GM18517 (cell line): Measurements from ENCODE around the gene CDH4.

ENCODE experiments used
- ATAC-seq: cut with Tn5 transposase; IDR thresholded peaks from one replicate; pipeline ENCODE4 v1.9.1; 2021; ENCODE audit warnings: mild to moderate bottlenecking, moderate library complexity; ENCODE audit not compliant: unreplicated experiment

Gene CDH4

GRCh38 chr20:61299618-61300017 is 47.6 kb downstream of the CDH4 start:
- no peak for ATAC-seq

DNA sequence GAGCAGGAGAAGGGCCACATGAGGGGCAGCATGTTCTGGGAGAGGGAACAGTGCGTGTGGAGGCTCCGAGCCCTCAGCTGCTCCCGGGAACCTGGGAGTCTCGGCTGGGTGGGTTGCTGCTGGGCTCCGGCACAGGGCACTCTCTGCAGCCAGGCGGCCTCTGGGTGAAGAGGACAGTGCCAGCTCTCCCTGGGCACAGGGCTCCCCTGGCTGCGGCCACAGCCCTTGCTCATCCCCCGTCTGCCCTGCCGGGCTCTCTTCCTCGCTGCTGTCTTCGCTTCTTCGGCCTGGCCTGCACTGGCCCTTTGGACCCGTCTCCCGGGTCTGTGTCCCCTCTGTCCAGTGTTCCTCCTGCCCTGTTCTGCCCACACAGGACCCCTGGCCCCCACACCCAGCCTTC is 48.2 kb downstream of the CDH4 start:
- ATAC-seq = no peak

GRCh38 chr20:61300709-61301108 is 48.6 kb downstream of the CDH4 start:
- ATAC-seq = no peak

GRCh38 chr20:61301711-61302525 is 49.9 kb downstream of the CDH4 start:
- ATAC-seq = no peak

GRCh38 chr20:61303217-61303616 is 51.2 kb downstream of the CDH4 start:
- ATAC-seq = no peak

DNA sequence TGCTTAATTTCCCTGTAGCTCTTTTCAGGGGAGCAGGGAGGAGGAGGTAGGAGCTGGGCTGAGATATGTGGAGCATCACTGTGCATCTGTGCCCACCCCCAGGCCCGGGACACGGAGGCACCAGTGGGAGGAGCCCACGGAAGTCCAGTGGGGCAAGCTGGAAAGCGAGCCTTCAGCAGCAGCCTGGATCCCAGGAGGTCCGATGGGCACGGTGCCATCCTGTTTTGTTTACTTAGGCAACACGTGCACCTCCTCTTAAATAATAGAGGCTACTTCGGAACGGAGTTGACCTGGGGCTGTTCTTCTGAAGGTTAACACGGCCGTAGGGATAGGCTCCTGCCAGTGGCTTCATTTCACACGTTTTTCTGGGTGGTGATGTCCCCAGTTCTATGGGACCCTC is 51.6 kb downstream of the CDH4 start:
- ATAC-seq = no peak

GRCh38 chr20:61304750-61305149 is 52.7 kb downstream of the CDH4 start:
- ATAC-seq = no peak

DNA sequence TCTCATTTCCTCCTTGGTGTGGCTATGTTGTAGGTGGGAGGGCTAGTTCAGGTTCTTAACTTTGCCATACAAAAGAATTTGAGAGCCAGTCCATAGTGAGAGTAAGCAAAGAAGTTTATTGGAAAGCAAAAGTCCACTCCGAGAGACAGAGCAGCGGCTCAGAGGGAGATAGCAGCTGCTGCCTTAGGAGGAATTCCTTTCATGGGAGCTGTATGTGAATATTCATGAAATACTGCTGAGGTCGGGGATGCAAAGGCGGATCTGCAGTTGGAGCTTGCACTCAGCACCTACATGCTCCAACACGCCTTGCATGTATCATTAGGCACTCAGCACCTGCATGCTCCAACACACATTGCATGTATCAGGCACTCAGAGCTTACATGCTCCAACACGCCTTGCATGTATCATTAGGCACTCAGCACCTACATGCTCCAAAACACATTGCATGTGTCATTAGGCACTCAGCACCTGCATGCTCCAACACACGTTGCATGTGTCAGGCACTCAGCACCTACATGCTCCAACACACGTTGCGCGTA is 54.9 kb downstream of the CDH4 start:
- ATAC-seq = no peak

- no peak for ATAC-seq
Measured at GRCh38 chr20:61307686-61308476, 55.8 kb downstream of the CDH4 start.

DNA sequence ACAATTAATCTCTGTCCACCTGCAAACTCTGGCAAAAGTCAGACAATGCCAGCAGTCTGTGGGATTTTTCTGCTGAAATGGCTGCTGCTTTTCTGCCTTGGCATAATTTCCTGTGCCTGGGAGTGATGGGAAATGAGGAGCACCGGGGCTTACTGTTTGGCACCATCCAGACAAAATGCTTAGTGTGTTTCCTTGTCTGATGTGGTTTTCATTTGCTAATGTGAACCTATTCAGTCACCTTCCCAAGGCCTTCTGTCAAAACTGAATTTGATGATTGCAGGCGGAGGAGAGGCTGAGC is 56.4 kb downstream of the CDH4 start:
- no peak for ATAC-seq

GRCh38 chr20:61310954-61311353 is 58.9 kb downstream of the CDH4 start:
- ATAC-seq = no peak

GRCh38 chr20:61311656-61312387 is 59.8 kb downstream of the CDH4 start:
- ATAC-seq = no peak

DNA sequence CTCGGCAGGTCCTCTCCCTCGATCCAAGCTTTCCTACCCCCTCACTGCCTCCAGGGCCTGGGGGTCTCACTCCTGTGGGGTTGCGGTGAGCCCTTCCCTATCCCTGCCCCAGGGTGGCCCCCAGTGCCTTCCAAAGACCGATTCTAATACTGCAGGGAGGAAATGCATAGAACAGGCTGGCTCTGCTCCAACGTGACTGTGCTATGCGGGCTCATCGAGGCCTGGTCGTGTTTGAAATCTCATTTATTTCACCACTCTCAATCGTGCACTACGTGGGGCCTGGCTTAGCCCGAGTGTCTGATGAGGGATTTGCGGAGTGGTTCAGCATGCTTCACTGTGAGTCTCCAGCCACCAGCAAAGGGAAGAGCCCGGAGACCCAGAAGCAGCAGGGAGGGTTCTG is 60.9 kb downstream of the CDH4 start:
- ATAC-seq = no peak

DNA sequence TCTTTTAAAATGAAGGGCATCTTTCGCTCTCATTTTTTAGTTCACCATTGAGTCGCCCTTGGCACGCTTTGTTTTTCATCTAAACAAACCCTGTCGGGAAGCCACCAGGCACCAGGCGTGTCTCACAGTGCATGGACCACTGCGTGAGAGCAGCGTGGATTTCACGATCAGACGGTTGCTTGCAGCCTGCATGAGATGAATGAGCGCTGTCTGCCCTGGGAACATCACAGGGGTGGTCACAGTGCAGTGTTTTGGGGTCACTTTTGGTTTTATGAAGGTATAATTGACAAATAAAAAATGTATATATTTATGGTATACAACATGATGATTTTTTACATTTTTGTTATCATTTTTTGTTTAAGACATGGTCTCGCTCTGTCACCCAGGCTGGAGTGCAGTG is 61.3 kb downstream of the CDH4 start:
- no peak for ATAC-seq

GRCh38 chr20:61314326-61315010 is 62.4 kb downstream of the CDH4 start:
- ATAC-seq = no peak

GRCh38 chr20:61315319-61315718 is 63.3 kb downstream of the CDH4 start:
- ATAC-seq = no peak

GRCh38 chr20:61316346-61316745 is 64.3 kb downstream of the CDH4 start:
- ATAC-seq = no peak

GRCh38 chr20:61317966-61318530 is 66.0 kb downstream of the CDH4 start:
- no peak for ATAC-seq

GRCh38 chr20:61320691-61321425 is 68.8 kb downstream of the CDH4 start:
- no peak for ATAC-seq

- no peak for ATAC-seq
Measured at GRCh38 chr20:61321481-61321880, 69.4 kb downstream of the CDH4 start.
